HepG2 (cell line): ENCODE measurements around the gene MYO9A. TPM values are rescaled to one million over a fixed set of nuclear protein-coding genes. Genes with fewer than 3 reads are reported as not detected.

Source experiments
- ARID3A ChIP-seq: IDR thresholded peaks from 2 replicates; pipeline ENCODE4 v1.6.1; 2012; ENCODE audit warnings: low read depth, low read length, improper control_type of control experiment
- BCL3 ChIP-seq: sonication (generic); formaldehyde crosslinking; IDR thresholded peaks from 2 replicates; pipeline ENCODE4 v1.5.1; 2020; ENCODE audit warnings: mild to moderate bottlenecking, missing genetic modification reagents, moderate library complexity
- HMG20B ChIP-seq: conservative IDR thresholded peaks from 2 replicates; pipeline ENCODE4 v1.6.1; 2016; ENCODE audit warnings: missing genetic modification reagents, missing compliant biosample characterization
- KDM1A ChIP-seq: IDR thresholded peaks from 2 replicates; pipeline ENCODE4 v1.6.1; 2016; ENCODE audit warnings: missing compliant biosample characterization
- MTF2 ChIP-seq: sonication (generic); formaldehyde crosslinking; IDR thresholded peaks from 2 replicates; pipeline ENCODE4 v1.5.0; 2020; ENCODE audit warnings: missing genetic modification reagents, borderline replicate concordance
- PAF1 ChIP-seq: IDR thresholded peaks from 2 replicates; pipeline ENCODE4 v1.6.1; 2016; ENCODE audit warnings: missing genetic modification reagents, missing compliant biosample characterization
- PHF20 ChIP-seq: sonication (generic); formaldehyde crosslinking; IDR thresholded peaks from 2 replicates; pipeline ENCODE4 v1.5.0; 2020; ENCODE audit warnings: mild to moderate bottlenecking, missing genetic modification reagents
- SMYD3 ChIP-seq: sonication (generic); formaldehyde crosslinking; IDR thresholded peaks from 2 replicates; pipeline ENCODE4 v1.8.1; 2023; ENCODE audit warnings: mild to moderate bottlenecking, missing genetic modification reagents
- SP5 ChIP-seq: IDR thresholded peaks from 2 replicates; pipeline ENCODE4 v1.6.1; 2016; ENCODE audit warnings: low read depth, borderline replicate concordance
- TEAD2 ChIP-seq: sonication (generic); formaldehyde crosslinking; IDR thresholded peaks from 2 replicates; pipeline ENCODE4 v1.9.0; 2021; ENCODE audit warnings: missing genetic modification reagents
- ZBTB21 ChIP-seq: sonication (generic); formaldehyde crosslinking; IDR thresholded peaks from 2 replicates; pipeline ENCODE4 v1.4.0; 2020; ENCODE audit warnings: missing genetic modification reagents
- ZNF205 ChIP-seq: IDR thresholded peaks from 2 replicates; pipeline ENCODE4 v1.6.1; 2018; ENCODE audit warnings: missing biosample characterization, missing genetic modification reagents
- ZNF207 ChIP-seq: fragments of 450-650 bp; IDR thresholded peaks from 2 replicates; pipeline ENCODE4 v1.6.1; 2016; ENCODE audit warnings: antibody characterized with exemption, borderline replicate concordance
- ZNF235 ChIP-seq: sonication (generic); formaldehyde crosslinking; IDR thresholded peaks from 2 replicates; pipeline ENCODE4 v1.8.1; 2023; ENCODE audit warnings: mild to moderate bottlenecking, missing genetic modification reagents, borderline replicate concordance
- ZNF468 ChIP-seq: sonication (generic); formaldehyde crosslinking; IDR thresholded peaks from 2 replicates; pipeline ENCODE4 v1.8.0; 2022; ENCODE audit warnings: mild to moderate bottlenecking, moderate library complexity, missing genetic modification reagents
- ZNF639 ChIP-seq: conservative IDR thresholded peaks from 2 replicates; pipeline ENCODE4 v1.6.1; 2018; ENCODE audit warnings: missing genetic modification reagents
- ZNF703 ChIP-seq: sonication (generic); formaldehyde crosslinking; IDR thresholded peaks from 2 replicates; pipeline ENCODE4 v1.5.1; 2020; ENCODE audit warnings: missing genetic modification reagents, mild to moderate bottlenecking, moderate library complexity, borderline replicate concordance
- ZNF784 ChIP-seq: sonication (generic); formaldehyde crosslinking; IDR thresholded peaks from 2 replicates; pipeline ENCODE4 v1.5.1; 2020; ENCODE audit warnings: missing genetic modification reagents, mild to moderate bottlenecking, borderline replicate concordance
- ZNF790 ChIP-seq: sonication (generic); formaldehyde crosslinking; IDR thresholded peaks from 2 replicates; pipeline ENCODE4 v1.8.0; 2022; ENCODE audit warnings: missing genetic modification reagents, mild to moderate bottlenecking, borderline replicate concordance
- polyA plus RNA-seq, 8 experiments: library from polyadenylated mRNA; depleted of rRNA in 3 of 8; stranded (reverse) in 7 of 8; unstranded in 1 of 8; fragments of >200 nt; fragmentation: Illumina TruSeq in 4 of 8; extraction: Trizol in 4 of 8; gene quantifications; 2 replicates each; pipeline versions ENCODE4 v1.2.1 to v1.2.3, GENCODE V29; 2011 to 2016; ENCODE audit warnings: low read depth in 4 of 8, missing spikeins in 1 of 8, mixed read lengths in 1 of 8; ENCODE audit not compliant: insufficient read depth in 1 of 8
- total RNA-seq, 5 experiments: library from RNA; depleted of rRNA; stranded (reverse); fragments of >200 nt; fragmentation: Illumina TruSeq; extraction: Trizol; gene quantifications; 2 replicates each; pipeline ENCODE4 v1.2.3, GENCODE V29; 2016; ENCODE audit warnings: low read depth in 1 of 5
- TF ChIP-seq, protein P1 (sequence below), 2 experiments: sonication (generic) in 1 of 2; formaldehyde crosslinking in 1 of 2; IDR thresholded peaks; 2 replicates each; pipeline versions ENCODE4 v1.5.1 to v1.6.1; 2011 to 2020; ENCODE audit warnings: borderline replicate concordance in 1 of 2, low read depth in 1 of 2, low read length in 1 of 2, mild to moderate bottlenecking in 1 of 2, missing genetic modification reagents in 1 of 2, moderate library complexity in 1 of 2

MYO9A gene
- total and polyA plus RNA-seq, 2 of the 13 experiments (the other 11 are each of a cell fraction or from before 2014, with no cell fraction given): 4.8 to 15.3 TPM

GRCh38 chr15:72155635-72156616 lies 38.0 kb upstream of the MYO9A start (continued):
- TF ChIP-seq ZNF703 (CRISPR knock-in tag): no peak
- TF ChIP-seq, protein P1, sequence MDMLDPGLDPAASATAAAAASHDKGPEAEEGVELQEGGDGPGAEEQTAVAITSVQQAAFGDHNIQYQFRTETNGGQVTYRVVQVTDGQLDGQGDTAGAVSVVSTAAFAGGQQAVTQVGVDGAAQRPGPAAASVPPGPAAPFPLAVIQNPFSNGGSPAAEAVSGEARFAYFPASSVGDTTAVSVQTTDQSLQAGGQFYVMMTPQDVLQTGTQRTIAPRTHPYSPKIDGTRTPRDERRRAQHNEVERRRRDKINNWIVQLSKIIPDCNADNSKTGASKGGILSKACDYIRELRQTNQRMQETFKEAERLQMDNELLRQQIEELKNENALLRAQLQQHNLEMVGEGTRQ (IDR thresholded peaks at IDR 0.05; ENCODE audit: low read depth, low read length): no peak
- TF ChIP-seq, protein P1 (CRISPR knock-in tag; IDR thresholded peaks at IDR 0.05; ENCODE audit: borderline replicate concordance): no peak
- TF ChIP-seq PAF1 (CRISPR knock-in tag): no peak
- no peak for TF ChIP-seq BCL3 (CRISPR knock-in tag)
- no peak for TF ChIP-seq ZNF205 (CRISPR knock-in tag)
- TF ChIP-seq ZNF790: no peak
- no peak for TF ChIP-seq ARID3A
- no peak for TF ChIP-seq KDM1A (CRISPR knock-in tag)
- TF ChIP-seq TEAD2 (CRISPR knock-in tag): no peak
- TF ChIP-seq PHF20 (CRISPR knock-in tag): no peak
- TF ChIP-seq ZNF784: no peak
- no peak for TF ChIP-seq ZNF468 (CRISPR knock-in tag)
- TF ChIP-seq ZNF207: no peak
- no peak for TF ChIP-seq HMG20B (CRISPR knock-in tag)
- TF ChIP-seq SMYD3 (CRISPR knock-in tag): no peak
- TF ChIP-seq MTF2 (CRISPR knock-in tag): no peak
- no peak for TF ChIP-seq SP5 (CRISPR knock-in tag)
- no peak for TF ChIP-seq ZNF235 (CRISPR knock-in tag)
- TF ChIP-seq ZBTB21 (CRISPR knock-in tag): no peak
- no peak for TF ChIP-seq ZNF639
